ENCODE data around the gene FABP7.
A peak's percentile ranks its signal among the peaks of the same experiment; 100 is the strongest.

FABP7 gene

GRCh38 chr6:122779667-122780066, at the start of gene FABP7:
Gene FABP7 (plus strand): TSS chr6:122779716. CDS start chr6:122779795, 79 bp downstream.
- TF ChIP-seq CTCF (IDR thresholded peaks at IDR 0.05), result no peak
- no peak within 1 kb of the TSS for H3K4me3 ChIP-seq
- no peaks in the 10 kb centered on the region for H3K36me3 ChIP-seq
- H3K4me1 ChIP-seq, result no peaks in the 10 kb centered on the region
- intact Hi-C loops (cut with DNase I; ENCODE audit: low total_unique reads), result no loop called here
- H3K27me3 ChIP-seq, result peaks cover 0 to 3% of the 10 kb centered on the region in 2 donors
- DNase-seq, result no peak
- H3K9me3 ChIP-seq, result no peaks in the 10 kb centered on the region
- H3K27ac ChIP-seq, result no peak within 1 kb of the TSS

DNA sequence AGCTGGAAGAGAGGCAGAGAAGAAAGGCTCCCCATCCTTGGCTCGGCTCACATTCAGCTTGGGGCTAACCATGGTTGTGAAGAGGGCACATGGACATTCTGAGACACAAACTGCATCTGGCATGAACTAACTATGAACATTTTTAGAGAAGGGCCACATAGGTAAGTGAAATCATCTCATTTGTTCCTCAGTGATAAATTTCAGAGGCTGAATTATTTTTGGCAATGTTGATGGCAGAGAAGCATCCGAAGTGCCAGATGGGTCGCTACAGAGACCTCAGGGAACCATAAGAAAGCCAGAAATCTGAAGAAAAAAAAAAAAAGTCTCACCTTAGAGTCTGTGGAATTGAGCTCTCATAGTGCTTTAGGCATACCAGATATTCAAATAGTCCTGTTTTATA, 49.2 kb upstream of the FABP7 start:
- Histone ChIP-seq H3K27me3 (peaks cover 0 to 4% of the 10 kb centered on the region in 2 donors), H3K27ac (no peak overlapping the region), H3K4me1 (no peaks in the 10 kb centered on the region), H3K9me3 (no peaks in the 10 kb centered on the region), H3K36me3 (no peaks in the 10 kb centered on the region), H3K4me3 (no peak overlapping the region)
- intact Hi-C loops (cut with DNase I; ENCODE audit: low total_unique reads), result loop anchor here (5.0 kb wide), 1 partner anchor 107 kb away; no protein-coding TSS in a partner anchor
- TF ChIP-seq CTCF (IDR thresholded peaks at IDR 0.05), result no peak
- DNase-seq, result no peak

DNA sequence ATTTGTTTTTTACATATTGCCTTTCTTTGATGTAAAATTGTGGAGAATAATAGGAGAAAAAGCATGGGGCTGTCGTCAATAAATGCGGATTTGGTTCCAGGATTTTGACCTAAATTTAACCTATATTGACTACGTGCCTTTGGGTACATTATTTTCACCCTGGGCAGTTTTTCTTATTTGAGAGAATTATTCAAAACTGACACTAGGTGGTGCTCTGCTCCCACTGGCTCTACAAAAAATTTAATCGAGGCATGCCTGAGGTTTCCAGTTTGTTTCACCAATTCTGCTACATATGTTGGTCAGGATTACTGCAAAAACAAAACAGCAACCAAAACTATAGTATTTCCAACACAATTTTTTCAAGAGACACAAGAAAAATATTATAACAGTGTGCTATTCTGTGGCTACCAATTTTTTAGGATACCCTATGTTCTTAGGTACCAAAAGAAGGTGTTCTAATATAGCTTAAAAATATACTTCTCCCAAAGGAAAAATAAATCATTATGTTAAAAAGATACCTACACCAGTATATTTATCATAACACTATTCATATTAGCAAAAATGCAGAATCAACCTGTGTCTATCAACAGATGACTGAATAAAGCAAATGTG, 48.6 kb upstream of the FABP7 start:
- Histone ChIP-seq H3K27ac (no peak overlapping the region), H3K4me1 (no peaks in the 10 kb centered on the region), H3K36me3 (no peaks in the 10 kb centered on the region), H3K4me3 (no peak overlapping the region), H3K27me3 (peaks cover 0 to 4% of the 10 kb centered on the region in 2 donors), H3K9me3 (no peaks in the 10 kb centered on the region)
- TF ChIP-seq CTCF (IDR thresholded peaks at IDR 0.05), result peak; percentile 66 to 79
- DNase-seq, result no peak
- intact Hi-C loops (cut with DNase I; ENCODE audit: low total_unique reads), result loop anchor here (5.0 kb wide), 1 partner anchor 106 kb away; no protein-coding TSS in a partner anchor

GRCh38 chr6:122733259-122733658, 46.3 kb upstream of the FABP7 start:
- H3K27me3 ChIP-seq, result peaks cover 0 to 4% of the 10 kb centered on the region in 2 donors
- TF ChIP-seq CTCF (IDR thresholded peaks at IDR 0.05), result no peak
- H3K36me3 ChIP-seq, result no peaks in the 10 kb centered on the region
- intact Hi-C loops (cut with DNase I; ENCODE audit: low total_unique reads), result loop anchor here (5.0 kb wide), 1 partner anchor 104 kb away; no protein-coding TSS in a partner anchor
- no peak overlapping the region for H3K4me3 ChIP-seq
- no peaks in the 10 kb centered on the region for H3K9me3 ChIP-seq
- DNase-seq, result no peak
- no peaks in the 10 kb centered on the region for H3K4me1 ChIP-seq
- no peak overlapping the region for H3K27ac ChIP-seq

DNA sequence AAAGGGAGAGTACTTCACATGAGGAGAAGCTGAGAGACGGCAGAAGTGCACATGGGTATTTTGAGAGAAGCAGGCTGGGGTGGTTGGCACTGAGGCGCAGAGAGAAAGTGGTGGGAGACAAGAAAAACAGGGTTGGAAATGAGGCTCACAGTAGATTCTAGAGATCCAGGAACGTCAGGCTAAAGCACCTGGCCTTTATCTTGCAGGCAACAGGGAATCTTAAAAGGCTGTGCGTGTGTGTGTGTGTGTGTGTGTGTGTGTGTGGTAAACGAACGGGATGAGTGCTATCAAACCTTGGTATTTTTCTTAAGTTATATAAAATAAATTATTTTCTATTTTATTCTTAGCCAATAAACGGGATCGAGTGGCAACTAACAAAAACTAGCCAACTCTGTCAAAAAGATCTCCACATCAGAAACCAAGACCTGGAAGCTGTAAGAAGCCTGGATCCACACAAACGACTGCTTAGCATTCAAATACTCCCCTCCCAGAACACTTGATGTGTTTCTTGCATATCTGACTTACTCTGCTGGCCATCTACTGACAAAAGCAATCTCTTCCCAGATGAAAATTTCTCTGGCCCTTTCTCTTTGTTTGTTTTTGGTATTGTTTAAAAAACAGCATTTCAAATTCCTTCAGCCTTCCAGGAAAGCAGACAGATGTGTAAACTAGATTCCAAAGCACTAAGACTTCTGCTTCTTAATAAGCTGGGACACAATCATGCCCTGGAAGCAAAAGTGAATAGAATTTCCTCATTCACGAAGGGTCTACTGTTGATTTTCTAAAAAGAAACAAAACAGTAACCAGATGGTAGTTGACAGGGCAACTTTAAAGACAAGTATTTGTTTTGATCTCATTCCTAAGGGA, 44.8 kb upstream of the FABP7 start:
- Histone ChIP-seq H3K36me3 (no peaks in the 10 kb centered on the region), H3K4me1 (no peaks in the 10 kb centered on the region), H3K9me3 (no peaks in the 10 kb centered on the region), H3K27me3 (peaks cover 0 to 4% of the 10 kb centered on the region in 2 donors), H3K27ac (no peak overlapping the region), H3K4me3 (no peak overlapping the region)
- no peak for DNase-seq
- TF ChIP-seq CTCF (IDR thresholded peaks at IDR 0.05), result no peak
- intact Hi-C loops (cut with DNase I; ENCODE audit: low total_unique reads), result loop anchor here (5.0 kb wide), 1 partner anchor 103 kb away; no protein-coding TSS in a partner anchor
